Endothelial cell of umbilical vein (primary cell): ENCODE measurements around the gene F5.

ENCODE experiments used
- CTCF ChIP-seq, 2 donors: IDR thresholded peaks; 1 replicate in 1 of 2; 2 replicates in 1 of 2; pipeline ENCODE4 v1.5.1; 2011; ENCODE audit warnings: low read length in 2 of 2, mild to moderate bottlenecking in 2 of 2, moderate library complexity in 2 of 2, control low read depth in 1 of 2, inconsistent platforms in 1 of 2, low read depth in 1 of 2; ENCODE audit not compliant: insufficient read depth in 1 of 2; ENCODE audit errors: extremely low read depth in 1 of 2
- MYC ChIP-seq: IDR thresholded peaks from one replicate; pipeline ENCODE4 v1.6.1; 2011; ENCODE audit warnings: mild to moderate bottlenecking, low read depth, low read length
- POLR2AphosphoS5 ChIP-seq: IDR thresholded peaks from 2 replicates; pipeline ENCODE4 v1.6.1; 2012; ENCODE audit warnings: low read depth, mild to moderate bottlenecking, control low read depth, low read length, moderate library complexity; ENCODE audit not compliant: insufficient read depth
- TF ChIP-seq, protein P1 (sequence below): IDR thresholded peaks from 2 replicates; pipeline ENCODE4 v1.6.1; 2011; ENCODE audit not compliant: insufficient read depth, insufficient read length

GRCh38 chr1:169527451-169528214, 58.6 kb downstream of the F5 start:
- no peak for TF ChIP-seq CTCF (IDR thresholded peaks at IDR 0.05; ENCODE audit: extremely low read depth in 1 of 2, insufficient read depth in 1 of 2, low read depth in 1 of 2, low read length in 2 of 2)
- no peak for TF ChIP-seq POLR2AphosphoS5
- no peak for TF ChIP-seq MYC
- TF ChIP-seq, protein P1, sequence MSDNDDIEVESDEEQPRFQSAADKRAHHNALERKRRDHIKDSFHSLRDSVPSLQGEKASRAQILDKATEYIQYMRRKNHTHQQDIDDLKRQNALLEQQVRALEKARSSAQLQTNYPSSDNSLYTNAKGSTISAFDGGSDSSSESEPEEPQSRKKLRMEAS: no peak
